ENCODE results near the gene TVP23C.

- TF ChIP-seq CTCF (IDR thresholded peaks at IDR 0.05) (no peak), POLR2AphosphoS5 (IDR thresholded peaks at IDR 0.05; ENCODE audit: low read depth, low read length) (no peak), SIN3A (IDR thresholded peaks at IDR 0.05; ENCODE audit: borderline replicate concordance, insufficient read depth, low read depth, low read length) (no peak), REST (IDR thresholded peaks at IDR 0.05; ENCODE audit: insufficient read depth in 1 of 2, low read depth in 2 of 2, low read length in 1 of 2) (no peak)
Measured at GRCh38 chr17:15453782-15454181, 109.5 kb downstream of the TVP23C start.
